ENCODE results near the gene DHCR24.
A peak's percentile ranks its signal among the peaks of the same experiment; 100 is the strongest.

Gene DHCR24

DNA sequence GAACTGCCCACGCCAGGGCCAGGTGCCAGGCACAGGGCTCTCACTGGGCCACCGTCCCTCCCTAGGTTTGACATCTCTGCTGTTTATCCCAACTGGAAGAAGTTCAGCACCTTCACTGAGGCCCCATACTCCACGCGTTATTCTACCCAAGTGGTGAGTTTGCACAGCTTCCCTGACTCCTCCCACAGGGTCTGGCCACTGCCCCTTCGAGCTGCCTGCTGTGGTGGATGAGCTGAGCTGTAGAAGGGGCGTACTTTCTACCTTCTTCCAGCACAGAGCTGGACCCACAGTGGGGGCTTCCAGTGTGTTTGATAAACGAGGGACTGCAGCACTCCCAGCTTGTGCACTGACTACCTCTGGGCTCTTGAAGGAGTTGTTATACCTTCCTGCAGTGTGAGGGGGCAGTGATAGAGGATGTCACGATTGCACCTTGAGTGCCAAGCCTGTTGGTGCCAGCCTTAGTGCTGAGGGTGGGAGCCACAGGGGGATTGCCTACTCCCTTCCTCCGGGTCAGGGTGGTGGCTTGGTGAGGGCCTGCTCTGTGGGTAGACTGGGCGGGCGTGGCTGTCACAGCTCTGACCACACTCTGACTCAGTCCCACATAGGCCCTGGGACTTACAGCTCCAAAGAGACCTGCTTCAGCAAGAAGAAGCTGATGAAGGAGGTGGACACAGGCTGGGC is 79.9 kb downstream of the DHCR24 start (continued):
- TF ChIP-seq, protein P1, sequence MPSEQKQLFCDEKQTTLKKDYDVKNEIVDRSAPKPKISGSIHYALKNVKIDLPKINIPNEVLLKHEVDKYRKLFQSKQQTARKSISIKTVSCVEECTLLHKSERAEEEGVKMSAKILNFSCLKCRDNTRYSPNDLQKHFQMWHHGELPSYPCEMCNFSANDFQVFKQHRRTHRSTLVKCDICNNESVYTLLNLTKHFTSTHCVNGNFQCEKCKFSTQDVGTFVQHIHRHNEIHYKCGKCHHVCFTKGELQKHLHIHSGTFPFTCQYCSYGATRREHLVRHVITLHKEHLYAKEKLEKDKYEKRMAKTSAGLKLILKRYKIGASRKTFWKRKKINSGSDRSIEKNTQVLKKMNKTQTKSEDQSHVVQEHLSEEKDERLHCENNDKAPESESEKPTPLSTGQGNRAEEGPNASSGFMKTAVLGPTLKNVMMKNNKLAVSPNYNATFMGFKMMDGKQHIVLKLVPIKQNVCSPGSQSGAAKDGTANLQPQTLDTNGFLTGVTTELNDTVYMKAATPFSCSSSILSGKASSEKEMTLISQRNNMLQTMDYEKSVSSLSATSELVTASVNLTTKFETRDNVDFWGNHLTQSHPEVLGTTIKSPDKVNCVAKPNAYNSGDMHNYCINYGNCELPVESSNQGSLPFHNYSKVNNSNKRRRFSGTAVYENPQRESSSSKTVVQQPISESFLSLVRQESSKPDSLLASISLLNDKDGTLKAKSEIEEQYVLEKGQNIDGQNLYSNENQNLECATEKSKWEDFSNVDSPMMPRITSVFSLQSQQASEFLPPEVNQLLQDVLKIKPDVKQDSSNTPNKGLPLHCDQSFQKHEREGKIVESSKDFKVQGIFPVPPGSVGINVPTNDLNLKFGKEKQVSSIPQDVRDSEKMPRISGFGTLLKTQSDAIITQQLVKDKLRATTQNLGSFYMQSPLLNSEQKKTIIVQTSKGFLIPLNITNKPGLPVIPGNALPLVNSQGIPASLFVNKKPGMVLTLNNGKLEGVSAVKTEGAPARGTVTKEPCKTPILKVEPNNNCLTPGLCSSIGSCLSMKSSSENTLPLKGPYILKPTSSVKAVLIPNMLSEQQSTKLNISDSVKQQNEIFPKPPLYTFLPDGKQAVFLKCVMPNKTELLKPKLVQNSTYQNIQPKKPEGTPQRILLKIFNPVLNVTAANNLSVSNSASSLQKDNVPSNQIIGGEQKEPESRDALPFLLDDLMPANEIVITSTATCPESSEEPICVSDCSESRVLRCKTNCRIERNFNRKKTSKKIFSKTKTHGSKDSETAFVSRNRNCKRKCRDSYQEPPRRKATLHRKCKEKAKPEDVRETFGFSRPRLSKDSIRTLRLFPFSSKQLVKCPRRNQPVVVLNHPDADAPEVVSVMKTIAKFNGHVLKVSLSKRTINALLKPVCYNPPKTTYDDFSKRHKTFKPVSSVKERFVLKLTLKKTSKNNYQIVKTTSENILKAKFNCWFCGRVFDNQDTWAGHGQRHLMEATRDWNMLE (tag by site-specific recombination; conservative IDR thresholded peaks at IDR 0.05; ENCODE audit: low read depth) = no peak
- TF ChIP-seq ZNF169 (tag by site-specific recombination; IDR thresholded peaks at IDR 0.05) (no peak), ZNF555 (tag by site-specific recombination; conservative IDR thresholded peaks at IDR 0.05) (no peak)

DNA sequence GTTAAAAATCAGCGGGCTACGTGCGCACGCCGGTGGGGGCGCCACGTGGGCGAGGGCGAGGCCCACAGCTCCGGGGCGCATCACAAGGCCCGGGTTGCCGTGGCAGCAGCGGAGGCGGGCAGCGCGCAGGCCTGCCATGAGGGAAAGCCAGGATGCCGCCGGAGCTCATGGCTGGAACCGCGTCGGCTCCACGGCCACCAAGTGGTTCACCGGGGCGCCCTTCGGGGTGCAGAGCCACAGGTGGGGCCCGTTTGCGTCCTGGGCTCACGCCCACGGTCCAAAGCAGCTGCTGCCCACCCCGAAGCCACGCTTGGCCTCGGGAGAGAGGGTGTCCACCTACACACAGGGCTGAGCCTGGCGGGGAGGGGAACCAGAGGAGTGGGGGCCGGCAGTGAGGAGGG is 81.0 kb downstream of the DHCR24 start:
- Histone ChIP-seq H3K27ac (ENCODE audit: extremely low read depth, low read depth, low read length) (no peak overlapping the region), H3K9me3 (ENCODE audit: control insufficient read depth, insufficient read depth, low read depth, low read length) (no peaks in the 10 kb centered on the region), H3K4me3 (ENCODE audit: low read depth, low read length) (no peak overlapping the region), H3K4me1 (ENCODE audit: control insufficient read depth, insufficient read depth, low read length) (no peaks in the 10 kb centered on the region), H3K36me3 (ENCODE audit: control insufficient read depth in 2 of 2, insufficient read depth in 1 of 2, low read length in 2 of 2) (no peaks in the 10 kb centered on the region)
- POLR2A ChIA-PET = interaction anchor here (0.6 kb wide), 1 partner anchor 372 kb away, joined by 4 read pairs; no protein-coding TSS in a partner anchor
- no peak for TF ChIP-seq ZNF157 (tag by site-specific recombination; IDR thresholded peaks at IDR 0.05)
- peak; percentile 52; the same call in 1 of the 2 replicates for TF ChIP-seq ZFHX2 (tag by site-specific recombination; conservative IDR thresholded peaks at IDR 0.05)
- CTCF ChIA-PET = interaction anchor here (2.9 kb wide), 1 partner anchor 14 kb away, joined by 7 read pairs; no protein-coding TSS in a partner anchor

DNA sequence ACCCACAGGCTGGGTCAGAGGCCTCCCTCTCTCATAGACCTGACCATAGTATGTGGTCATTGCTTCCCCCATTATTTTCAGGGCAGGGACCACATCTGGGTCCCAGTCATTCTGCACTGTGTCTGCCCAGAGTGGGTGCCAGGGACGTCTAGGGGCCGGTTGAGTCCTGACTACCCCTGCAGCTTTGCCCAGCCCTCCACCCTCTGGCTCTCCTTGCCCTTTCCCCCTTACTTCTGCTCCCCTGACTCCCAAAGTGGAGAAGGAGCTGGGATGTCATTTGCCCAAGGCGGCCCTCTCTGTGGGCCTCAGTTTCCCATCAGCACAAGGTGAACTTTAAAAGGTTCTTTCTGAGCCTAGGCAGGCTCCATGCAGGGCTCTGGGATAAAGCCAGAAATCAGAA is 81.5 kb downstream of the DHCR24 start:
- Histone ChIP-seq H3K4me1 (ENCODE audit: control insufficient read depth, insufficient read depth, low read length) (no peaks in the 10 kb centered on the region), H3K36me3 (ENCODE audit: control insufficient read depth in 2 of 2, insufficient read depth in 1 of 2, low read length in 2 of 2) (no peaks in the 10 kb centered on the region), H3K4me3 (ENCODE audit: low read depth, low read length) (no peak overlapping the region), H3K27ac (ENCODE audit: extremely low read depth, low read depth, low read length) (no peak overlapping the region), H3K9me3 (ENCODE audit: control insufficient read depth, insufficient read depth, low read depth, low read length) (no peaks in the 10 kb centered on the region)
- ChIA-PET CTCF (interaction anchor here (2.9 kb wide), 1 partner anchor 14 kb away, joined by 7 read pairs; no protein-coding TSS in a partner anchor), POLR2A (interaction anchor here (0.6 kb wide), 1 partner anchor 372 kb away, joined by 4 read pairs; no protein-coding TSS in a partner anchor)
- TF ChIP-seq, protein P2, sequence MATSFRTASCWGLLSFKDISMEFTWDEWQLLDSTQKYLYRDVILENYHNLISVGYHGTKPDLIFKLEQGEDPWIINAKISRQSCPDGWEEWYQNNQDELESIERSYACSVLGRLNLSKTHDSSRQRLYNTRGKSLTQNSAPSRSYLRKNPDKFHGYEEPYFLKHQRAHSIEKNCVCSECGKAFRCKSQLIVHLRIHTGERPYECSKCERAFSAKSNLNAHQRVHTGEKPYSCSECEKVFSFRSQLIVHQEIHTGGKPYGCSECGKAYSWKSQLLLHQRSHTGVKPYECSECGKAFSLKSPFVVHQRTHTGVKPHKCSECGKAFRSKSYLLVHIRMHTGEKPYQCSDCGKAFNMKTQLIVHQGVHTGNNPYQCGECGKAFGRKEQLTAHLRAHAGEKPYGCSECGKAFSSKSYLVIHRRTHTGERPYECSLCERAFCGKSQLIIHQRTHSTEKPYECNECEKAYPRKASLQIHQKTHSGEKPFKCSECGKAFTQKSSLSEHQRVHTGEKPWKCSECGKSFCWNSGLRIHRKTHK (tag by site-specific recombination; IDR thresholded peaks at IDR 0.05) = no peak
- TF ChIP-seq SCRT2 (tag by site-specific recombination; IDR thresholded peaks at IDR 0.05) = no peak
- TF ChIP-seq ZEB2 (tag by site-specific recombination; IDR thresholded peaks at IDR 0.05) = no peak
- TF ChIP-seq HOXC10 (CRISPR knock-in tag; IDR thresholded peaks at IDR 0.05) = no peak
- no peak for TF ChIP-seq ZNF155 (tag by site-specific recombination; IDR thresholded peaks at IDR 0.05)
- no peak for TF ChIP-seq GLI4 (tag by site-specific recombination; IDR thresholded peaks at IDR 0.05)
- TF ChIP-seq, protein P3, sequence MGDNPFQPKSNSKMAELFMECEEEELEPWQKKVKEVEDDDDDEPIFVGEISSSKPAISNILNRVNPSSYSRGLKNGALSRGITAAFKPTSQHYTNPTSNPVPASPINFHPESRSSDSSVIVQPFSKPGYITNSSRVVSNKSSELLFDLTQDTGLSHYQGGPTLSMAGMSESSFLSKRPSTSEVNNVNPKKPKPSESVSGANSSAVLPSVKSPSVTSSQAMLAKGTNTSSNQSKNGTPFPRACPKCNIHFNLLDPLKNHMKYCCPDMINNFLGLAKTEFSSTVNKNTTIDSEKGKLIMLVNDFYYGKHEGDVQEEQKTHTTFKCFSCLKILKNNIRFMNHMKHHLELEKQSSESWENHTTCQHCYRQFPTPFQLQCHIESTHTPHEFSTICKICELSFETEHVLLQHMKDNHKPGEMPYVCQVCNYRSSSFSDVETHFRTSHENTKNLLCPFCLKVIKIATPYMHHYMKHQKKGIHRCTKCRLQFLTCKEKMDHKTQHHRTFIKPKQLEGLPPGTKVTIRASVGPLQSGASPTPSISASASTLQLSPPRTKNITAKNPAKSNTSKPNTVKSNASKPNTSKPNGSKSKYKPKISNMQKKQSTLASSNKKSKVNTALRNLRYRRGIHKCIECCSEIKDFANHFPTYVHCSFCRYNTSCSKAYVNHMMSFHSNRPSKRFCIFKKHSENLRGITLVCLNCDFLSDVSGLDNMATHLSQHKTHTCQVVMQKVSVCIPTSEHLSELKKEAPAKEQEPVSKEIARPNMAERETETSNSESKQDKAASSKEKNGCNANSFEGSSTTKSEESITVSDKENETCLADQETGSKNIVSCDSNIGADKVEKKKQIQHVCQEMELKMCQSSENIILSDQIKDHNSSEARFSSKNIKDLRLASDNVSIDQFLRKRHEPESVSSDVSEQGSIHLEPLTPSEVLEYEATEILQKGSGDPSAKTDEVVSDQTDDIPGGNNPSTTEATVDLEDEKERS (tag by site-specific recombination; IDR thresholded peaks at IDR 0.05) = no peak
- no peak for TF ChIP-seq REPIN1 (tag by site-specific recombination; IDR thresholded peaks at IDR 0.05; ENCODE audit: low read depth)
- no peak for TF ChIP-seq SETDB1 (IDR thresholded peaks at IDR 0.05; ENCODE audit: insufficient read length, low read length)
- TF ChIP-seq, protein P4, sequence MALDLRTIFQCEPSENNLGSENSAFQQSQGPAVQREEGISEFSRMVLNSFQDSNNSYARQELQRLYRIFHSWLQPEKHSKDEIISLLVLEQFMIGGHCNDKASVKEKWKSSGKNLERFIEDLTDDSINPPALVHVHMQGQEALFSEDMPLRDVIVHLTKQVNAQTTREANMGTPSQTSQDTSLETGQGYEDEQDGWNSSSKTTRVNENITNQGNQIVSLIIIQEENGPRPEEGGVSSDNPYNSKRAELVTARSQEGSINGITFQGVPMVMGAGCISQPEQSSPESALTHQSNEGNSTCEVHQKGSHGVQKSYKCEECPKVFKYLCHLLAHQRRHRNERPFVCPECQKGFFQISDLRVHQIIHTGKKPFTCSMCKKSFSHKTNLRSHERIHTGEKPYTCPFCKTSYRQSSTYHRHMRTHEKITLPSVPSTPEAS (tag by site-specific recombination; IDR thresholded peaks at IDR 0.05) = no peak
- TF ChIP-seq GFI1B (tag by site-specific recombination; IDR thresholded peaks at IDR 0.05) = no peak
- TF ChIP-seq WT1 (tag by site-specific recombination; IDR thresholded peaks at IDR 0.05) = no peak
- no peak for TF ChIP-seq ZNF133 (tag by site-specific recombination; IDR thresholded peaks at IDR 0.05)
- no peak for TF ChIP-seq ZNF560 (tag by site-specific recombination; IDR thresholded peaks at IDR 0.05; ENCODE audit: borderline replicate concordance)

Measured in HEK293 (cell line).